Erythroblast (primary cell): ENCODE data around the gene TRIM27.

Experiments used
- GATA1 ChIP-seq: IDR thresholded peaks from 2 replicates; pipeline ENCODE4 v1.6.1; 2011; ENCODE audit warnings: low read depth, mild to moderate bottlenecking, control low read depth, low read length, moderate library complexity
- POLR2A ChIP-seq: IDR thresholded peaks from 2 replicates; pipeline ENCODE4 v1.6.1; 2011; ENCODE audit warnings: mild to moderate bottlenecking, low read length

GRCh38 chr6:28875191-28875747 is 48.5 kb downstream of the TRIM27 start:
- TF ChIP-seq POLR2A (no peak), GATA1 (no peak)
